ENCODE results near the gene CPNE1. TPM values are rescaled to one million over a fixed set of nuclear protein-coding genes. Genes with fewer than 3 reads are reported as not detected.

The CPNE1 gene
- total RNA-seq, 1 donor from 2014 or later = 264 TPM

GRCh38 chr20:35610833-35611427 lies 53.8 kb downstream of the CPNE1 start:
- no peaks in the 10 kb centered on the region for H3K9me3 Mint-ChIP-seq

GRCh38 chr20:35607003-35607735 lies 57.5 kb downstream of the CPNE1 start:
- intact Hi-C loops (cut with micrococcal nuclease) = no loop called here
- no peaks in the 10 kb centered on the region for H3K36me3 Mint-ChIP-seq (ENCODE audit: low read depth)
- peaks cover 10% of the 10 kb centered on the region for H3K4me1 Mint-ChIP-seq
- ChIA-PET POLR2A (no interaction called here), CTCF (no interaction called here)
- no peak overlapping the region for H3K4me3 Mint-ChIP-seq
- no peak for ATAC-seq (ENCODE audit: low read depth)
- DNase-seq = no peak
- no peaks in the 10 kb centered on the region for H3K9me3 Mint-ChIP-seq
- no peak overlapping the region for H3K27ac Mint-ChIP-seq
- peaks cover 7% of the 10 kb centered on the region for H3K27me3 Mint-ChIP-seq
- TF ChIP-seq CTCF (IDR thresholded peaks at IDR 0.05) = no peak

More at GRCh38 chr20:35610833-35611427, 53.8 kb downstream of the CPNE1 start:
- Mint-ChIP-seq H3K4me1 (peaks cover 22% of the 10 kb centered on the region), H3K27me3 (no peaks in the 10 kb centered on the region), H3K4me3 (no peak overlapping the region), H3K27ac (no peak overlapping the region), H3K36me3 (ENCODE audit: low read depth) (no peaks in the 10 kb centered on the region)
- DNase-seq (no peak), ATAC-seq (ENCODE audit: low read depth) (no peak)
- intact Hi-C loops (cut with micrococcal nuclease) = no loop called here
- ChIA-PET POLR2A (no interaction called here), CTCF (interaction anchor here (0.9 kb wide), 1 partner anchor 10 kb away, joined by 3 read pairs; no protein-coding TSS in a partner anchor)
- TF ChIP-seq CTCF (IDR thresholded peaks at IDR 0.05) = no peak

- no peak for TF ChIP-seq CTCF (IDR thresholded peaks at IDR 0.05)
- Mint-ChIP-seq H3K4me1 (peaks cover 7% of the 10 kb centered on the region), H3K4me3 (no peak overlapping the region), H3K36me3 (ENCODE audit: low read depth) (no peaks in the 10 kb centered on the region), H3K9me3 (no peaks in the 10 kb centered on the region), H3K27me3 (peaks cover 11% of the 10 kb centered on the region), H3K27ac (no peak overlapping the region)
- CTCF ChIA-PET = interaction anchor here (0.7 to 1.2 kb wide), 2 partner anchors 9 to 13 kb away, joined by 3 read pairs; no protein-coding TSS in a partner anchor
- intact Hi-C loops (cut with micrococcal nuclease) = no loop called here
- POLR2A ChIA-PET = interaction anchor here (1.5 kb wide), 1 partner anchor 58 kb away, joined by 3 read pairs; no protein-coding TSS in a partner anchor
- ATAC-seq (ENCODE audit: low read depth) (no peak), DNase-seq (no peak)
Observed at GRCh38 chr20:35606127-35606526, 58.6 kb downstream of the CPNE1 start.

GRCh38 chr20:35604449-35604747 lies 60.3 kb downstream of the CPNE1 start:
- ChIA-PET POLR2A (no interaction called here), CTCF (interaction anchor here (1.3 to 2.1 kb wide), 2 partner anchors 60 to 143 kb away, joined by 3 to 4 read pairs; partner anchors contain the start of genes CPNE1 and RBM12)
- H3K4me3 Mint-ChIP-seq = no peak overlapping the region
- H3K4me1 Mint-ChIP-seq = peaks cover 13% of the 10 kb centered on the region
- no peak for DNase-seq
- intact Hi-C loops (cut with micrococcal nuclease) = loop anchor here (5.0 kb wide), 2 partner anchors 58 to 142 kb away; partner anchors contain the start of genes CPNE1 and RBM12
- TF ChIP-seq CTCF (IDR thresholded peaks at IDR 0.05) = no peak
- H3K36me3 Mint-ChIP-seq (ENCODE audit: low read depth) = no peaks in the 10 kb centered on the region
- no peaks in the 10 kb centered on the region for H3K9me3 Mint-ChIP-seq
- H3K27me3 Mint-ChIP-seq = peaks cover 22% of the 10 kb centered on the region
- no peak overlapping the region for H3K27ac Mint-ChIP-seq
- ATAC-seq (ENCODE audit: low read depth) = no peak
